Vagina (tissue), 1 donor: Measurements from ENCODE around the gene PSMD10. TPM values are rescaled to one million over a fixed set of nuclear protein-coding genes. Genes with fewer than 3 reads are reported as not detected.

Experiments
- total RNA-seq: library from RNA; depleted of rRNA; stranded (reverse); fragments of >200 nt; gene quantifications from one replicate; pipeline ENCODE4 v1.2.3, GENCODE V29; 2016

Gene PSMD10
- total RNA-seq, 1 donor from 2014 or later, result 33.6 TPM

Other genes with a start within 250 kb of the PSMD10 start
- gene TEX13B, start 109.2 kb downstream of the PSMD10 start, total RNA-seq, result not detected
- 0.25 TPM for gene VSIG1, start 46.5 kb downstream of the PSMD10 start, total RNA-seq
- gene ATG4A, start 236 bp upstream of the PSMD10 start, total RNA-seq, result 5.4 TPM